Muscle of leg (tissue), 16 donors: ENCODE results near the gene GAREM2. TPM values are rescaled to one million over a fixed set of nuclear protein-coding genes. Genes with fewer than 3 reads are reported as not detected.

ENCODE experiments used
- DNase-seq: peaks from one replicate; pipeline ENCODE4 v3.0.0; 2013
- H3K27ac ChIP-seq: one replicate; pipeline ENCODE4 v1.5.1; 2013; ENCODE audit warnings: mild to moderate bottlenecking, low read length, control low read depth
- H3K27me3 ChIP-seq: one replicate; pipeline ENCODE4 v1.6.1; 2013; ENCODE audit warnings: low read length; ENCODE audit not compliant: control insufficient read depth, insufficient read depth
- H3K36me3 ChIP-seq: one replicate; pipeline ENCODE4 v1.6.1; 2013; ENCODE audit warnings: low read length; ENCODE audit not compliant: control insufficient read depth, insufficient read depth
- H3K4me1 ChIP-seq: one replicate; pipeline ENCODE4 v1.6.1; 2013; ENCODE audit warnings: low read length; ENCODE audit not compliant: control insufficient read depth, insufficient read depth
- H3K4me3 ChIP-seq: one replicate; pipeline ENCODE4 v1.5.1; 2013; ENCODE audit warnings: low read length, control low read depth
- H3K9me3 ChIP-seq: replicated peaks from 2 replicates; pipeline ENCODE4 v1.6.1; 2013; ENCODE audit warnings: low read depth, low read length; ENCODE audit not compliant: control insufficient read depth
- WGBS: methylation state at CpG from one replicate; pipeline ENCODE4 v1.1.5; 2013; ENCODE audit warnings: missing lambda C conversion rate; ENCODE audit not compliant: insufficient coverage; 5-methylcytosine and 5-hydroxymethylcytosine counted together
- long read RNA-seq, 11 donors: transcript quantifications; one replicate each; lab custom pipeline, GENCODE V29; 2026
- polyA plus RNA-seq, 8 donors: library from polyadenylated mRNA; unstranded; fragments of 120-200 nt; gene quantifications; one replicate each; pipeline versions ENCODE4 v1.2.1 to v1.2.3, GENCODE V29; 2013; ENCODE audit warnings: inconsistent platforms in 1 of 8, low replicate concordance in 1 of 8; ENCODE audit not compliant: insufficient read length in 8 of 8, insufficient read depth in 1 of 8
- total RNA-seq: library from RNA; stranded (reverse); fragments of 120-200 nt; gene quantifications from one replicate; pipeline ENCODE4 v1.2.4, GENCODE V29; 2013

Gene GAREM2
- total RNA-seq (2.5 TPM), polyA plus RNA-seq (10 to 100 TPM in 1 of 8 donors, 1 to 10 TPM in 7; 3.3 to 11.1 (median 6.3) TPM)
- long read RNA-seq, donor 1 = 0 reads
- long read RNA-seq, donor 2 = 0 reads
- long read RNA-seq, donor 3, full-length matches to known transcripts = 2 of 304 reads
- long read RNA-seq, donor 3, partial matches to known transcripts = 236 of 304 reads
- long read RNA-seq, donor 3, other reads (novel, unspliced or antisense) = 66 of 304 reads
- long read RNA-seq, donor 4 = 0 reads
- long read RNA-seq, donor 5, partial matches to known transcripts = 7 of 8 reads
- long read RNA-seq, donor 5, other reads (novel, unspliced or antisense) = 0 of 8 reads
- long read RNA-seq, donor 6 = 0 reads
- long read RNA-seq, donor 7, partial matches to known transcripts = 0 of 1 reads
- long read RNA-seq, donor 7, other reads (novel, unspliced or antisense) = 0 of 1 reads
- long read RNA-seq, donor 8 = 0 reads
- long read RNA-seq, donor 9 = 0 reads
- long read RNA-seq, donor 10 = 0 reads
- long read RNA-seq, donor 11 = 0 reads

- H3K36me3 ChIP-seq = no peaks in the 10 kb centered on the region
- no peaks in the 10 kb centered on the region for H3K9me3 ChIP-seq
- no peak within 1 kb of the TSS for H3K27ac ChIP-seq
- H3K4me1 ChIP-seq = peaks cover 21% of the 10 kb centered on the region
- peak within 1 kb of the TSS; percentile 24 for H3K4me3 ChIP-seq
- DNase-seq = no peak
- under 1% methylated on average over 76 of the region's 102 CpGs for WGBS
- H3K27me3 ChIP-seq = peaks cover 39% of the 10 kb centered on the region
Measured at GRCh38 chr2:26172871-26173775, at the start of gene GAREM2. TSS of gene GAREM2 (plus strand) at chr2:26173088. CDS start at chr2:26173221, 133 bp downstream.

GRCh38 chr2:26123426-26123825, 49.5 kb upstream of the GAREM2 start:
- Histone ChIP-seq H3K4me3 (no peak overlapping the region), H3K27ac (no peak overlapping the region), H3K36me3 (peaks cover 14% of the 10 kb centered on the region), H3K27me3 (no peaks in the 10 kb centered on the region), H3K4me1 (peaks cover 7% of the 10 kb centered on the region), H3K9me3 (no peaks in the 10 kb centered on the region)
- DNase-seq = no peak
- WGBS = 90% methylated on average over 2 of the region's 5 CpGs

GRCh38 chr2:26126074-26126473, 46.8 kb upstream of the GAREM2 start:
- WGBS = 40% methylated on average over 2 of the region's 4 CpGs
- H3K27ac ChIP-seq = no peak overlapping the region
- DNase-seq = peak; percentile 72

GRCh38 chr2:26128176-26128575, 44.7 kb upstream of the GAREM2 start:
- WGBS = 85% methylated on average over 4 of the region's 8 CpGs
- Histone ChIP-seq H3K36me3 (peaks cover 12% of the 10 kb centered on the region), H3K4me3 (no peak overlapping the region)

More at GRCh38 chr2:26126074-26126473, 46.8 kb upstream of the GAREM2 start:
- Histone ChIP-seq H3K4me1 (peaks cover 7% of the 10 kb centered on the region), H3K4me3 (no peak overlapping the region), H3K9me3 (no peaks in the 10 kb centered on the region), H3K27me3 (no peaks in the 10 kb centered on the region), H3K36me3 (peaks cover 14% of the 10 kb centered on the region)

GRCh38 chr2:26130763-26131162, 42.1 kb upstream of the GAREM2 start:
- H3K4me3 ChIP-seq = no peak overlapping the region
- no CpG with 5 or more reads among the region's 3 CpGs for WGBS
- H3K27me3 ChIP-seq = no peaks in the 10 kb centered on the region
- no peak for DNase-seq
- H3K9me3 ChIP-seq = no peaks in the 10 kb centered on the region
- H3K4me1 ChIP-seq = peaks cover 3% of the 10 kb centered on the region
- H3K27ac ChIP-seq = no peak overlapping the region
- H3K36me3 ChIP-seq = peaks cover 14% of the 10 kb centered on the region

More at GRCh38 chr2:26128176-26128575, 44.7 kb upstream of the GAREM2 start:
- no peak for DNase-seq
- peaks cover 3% of the 10 kb centered on the region for H3K4me1 ChIP-seq
- H3K27ac ChIP-seq = no peak overlapping the region
- H3K27me3 ChIP-seq = no peaks in the 10 kb centered on the region
- H3K9me3 ChIP-seq = no peaks in the 10 kb centered on the region

- no peak for DNase-seq
- Histone ChIP-seq H3K4me3 (no peak overlapping the region), H3K9me3 (no peaks in the 10 kb centered on the region), H3K27me3 (no peaks in the 10 kb centered on the region), H3K4me1 (no peaks in the 10 kb centered on the region), H3K36me3 (peaks cover 5% of the 10 kb centered on the region), H3K27ac (no peak overlapping the region)
- WGBS = no CpG with 5 or more reads among the region's 3 CpGs
Measured at GRCh38 chr2:26136451-26136850, 36.4 kb upstream of the GAREM2 start.

- Histone ChIP-seq H3K4me3 (no peak overlapping the region), H3K36me3 (peaks cover 5% of the 10 kb centered on the region), H3K27me3 (no peaks in the 10 kb centered on the region), H3K9me3 (no peaks in the 10 kb centered on the region), H3K4me1 (no peaks in the 10 kb centered on the region), H3K27ac (no peak overlapping the region)
- DNase-seq = no peak
- WGBS = 66% methylated on average over 9 of the region's 12 CpGs
Measured at GRCh38 chr2:26139269-26140183, 33.4 kb upstream of the GAREM2 start.

- peaks cover 3% of the 10 kb centered on the region for H3K36me3 ChIP-seq
- no peaks in the 10 kb centered on the region for H3K9me3 ChIP-seq
- no peak overlapping the region for H3K4me3 ChIP-seq
- 97% methylated on average over 8 of the region's 18 CpGs for WGBS
- H3K4me1 ChIP-seq = no peaks in the 10 kb centered on the region
- H3K27ac ChIP-seq = no peak overlapping the region
- DNase-seq = no peak
- no peaks in the 10 kb centered on the region for H3K27me3 ChIP-seq
Measured at GRCh38 chr2:26141145-26141769, 31.6 kb upstream of the GAREM2 start.

- Histone ChIP-seq H3K4me1 (no peaks in the 10 kb centered on the region), H3K27ac (no peak overlapping the region), H3K4me3 (no peak overlapping the region), H3K27me3 (peaks cover 4% of the 10 kb centered on the region), H3K9me3 (no peaks in the 10 kb centered on the region), H3K36me3 (no peaks in the 10 kb centered on the region)
- DNase-seq = no peak
- WGBS = 72% methylated on average over 4 of the region's 7 CpGs
Measured at GRCh38 chr2:26144031-26144430, 28.9 kb upstream of the GAREM2 start.
